Esophagus (tissue), 2 donors: ENCODE results near the gene KIF3B. TPM values are rescaled to one million over a fixed set of nuclear protein-coding genes. Genes with fewer than 3 reads are reported as not detected.
"Not testable (repeated sequence)": the region's sequence is repeated elsewhere in the genome, so short reads cannot be mapped to it uniquely, and the experiment has no call there.

ENCODE experiments used
- H3K27ac ChIP-seq, 2 donors: one replicate each; pipeline ENCODE4 v1.5.1; 2013; ENCODE audit warnings: low read depth in 2 of 2, mild to moderate bottlenecking in 2 of 2, inconsistent platforms in 1 of 2, low read length in 1 of 2, moderate library complexity in 1 of 2
- H3K27me3 ChIP-seq, 2 donors: one replicate each; pipeline ENCODE4 v1.6.1; 2013; ENCODE audit warnings: low read length in 2 of 2, control low read depth in 1 of 2, mild to moderate bottlenecking in 1 of 2; ENCODE audit not compliant: insufficient read depth in 2 of 2, control insufficient read depth in 1 of 2
- H3K36me3 ChIP-seq, 2 donors: one replicate each; pipeline ENCODE4 v1.6.1; 2013; ENCODE audit warnings: low read length in 1 of 2; ENCODE audit not compliant: control insufficient read depth in 2 of 2, insufficient read depth in 2 of 2
- H3K4me1 ChIP-seq, 2 donors: one replicate each; pipeline ENCODE4 v1.6.1; 2013; ENCODE audit warnings: low read length in 1 of 2; ENCODE audit not compliant: control insufficient read depth in 2 of 2, insufficient read depth in 2 of 2
- H3K4me3 ChIP-seq, 2 donors: one replicate each; pipeline ENCODE4 v1.5.1; 2013; ENCODE audit warnings: low read length in 2 of 2, mild to moderate bottlenecking in 2 of 2, low read depth in 1 of 2, moderate library complexity in 1 of 2
- H3K9me3 ChIP-seq, 2 donors: one replicate each; pipeline ENCODE4 v1.6.1; 2013; ENCODE audit warnings: mild to moderate bottlenecking in 2 of 2, low read depth in 1 of 2, low read length in 1 of 2, moderate library complexity in 1 of 2; ENCODE audit not compliant: control insufficient read depth in 2 of 2, insufficient read depth in 1 of 2
- WGBS, 2 donors: extraction: QIAGEN DNeasy Blood & Tissue Kit; methylation state at CpG; one replicate each; pipeline ENCODE4 v1.1.7; 2013; 5-methylcytosine and 5-hydroxymethylcytosine counted together
- polyA plus RNA-seq, 2 donors: library from polyadenylated mRNA; stranded (reverse); fragments of 200-250 nt; gene quantifications; one replicate each; pipeline ENCODE4 v1.2.3, GENCODE V29; 2013
- donor health status: healthy with polysubstance abuse.
- donor health status: Bipolar disorder and iron deficiency.

Gene KIF3B
- polyA plus RNA-seq, 2 donors = 2.6 to 4.5 TPM

DNA sequence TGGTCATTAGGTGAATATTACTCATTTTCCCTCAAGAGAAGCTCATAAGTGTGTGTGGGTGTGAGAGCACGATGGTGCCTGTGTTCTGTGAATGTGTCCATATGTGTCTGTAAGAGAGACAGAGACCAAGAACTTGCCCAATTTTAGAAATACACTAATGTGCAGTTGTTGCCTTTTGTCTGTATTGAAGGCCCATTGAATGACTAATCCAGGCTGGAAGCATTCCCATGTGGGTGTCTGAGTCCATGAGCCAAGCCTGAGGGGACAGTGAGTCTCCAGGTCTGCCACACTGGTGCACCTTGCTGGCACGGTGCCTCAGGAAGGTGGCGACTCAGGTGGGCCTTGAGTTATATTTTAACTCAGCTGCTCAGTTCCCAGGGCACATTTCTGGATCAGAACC is 55.2 kb downstream of the KIF3B start:
- no peaks in the 10 kb centered on the region for H3K4me1 ChIP-seq
- H3K9me3 ChIP-seq = no peaks in the 10 kb centered on the region
- no peaks in the 10 kb centered on the region for H3K27me3 ChIP-seq
- peaks cover 0 to 7% of the 10 kb centered on the region in 2 donors for H3K36me3 ChIP-seq
- no peak overlapping the region for H3K4me3 ChIP-seq
- no peak overlapping the region for H3K27ac ChIP-seq
- 50% methylated on average over 3 of the region's 3 CpGs for WGBS, 2 donors

DNA sequence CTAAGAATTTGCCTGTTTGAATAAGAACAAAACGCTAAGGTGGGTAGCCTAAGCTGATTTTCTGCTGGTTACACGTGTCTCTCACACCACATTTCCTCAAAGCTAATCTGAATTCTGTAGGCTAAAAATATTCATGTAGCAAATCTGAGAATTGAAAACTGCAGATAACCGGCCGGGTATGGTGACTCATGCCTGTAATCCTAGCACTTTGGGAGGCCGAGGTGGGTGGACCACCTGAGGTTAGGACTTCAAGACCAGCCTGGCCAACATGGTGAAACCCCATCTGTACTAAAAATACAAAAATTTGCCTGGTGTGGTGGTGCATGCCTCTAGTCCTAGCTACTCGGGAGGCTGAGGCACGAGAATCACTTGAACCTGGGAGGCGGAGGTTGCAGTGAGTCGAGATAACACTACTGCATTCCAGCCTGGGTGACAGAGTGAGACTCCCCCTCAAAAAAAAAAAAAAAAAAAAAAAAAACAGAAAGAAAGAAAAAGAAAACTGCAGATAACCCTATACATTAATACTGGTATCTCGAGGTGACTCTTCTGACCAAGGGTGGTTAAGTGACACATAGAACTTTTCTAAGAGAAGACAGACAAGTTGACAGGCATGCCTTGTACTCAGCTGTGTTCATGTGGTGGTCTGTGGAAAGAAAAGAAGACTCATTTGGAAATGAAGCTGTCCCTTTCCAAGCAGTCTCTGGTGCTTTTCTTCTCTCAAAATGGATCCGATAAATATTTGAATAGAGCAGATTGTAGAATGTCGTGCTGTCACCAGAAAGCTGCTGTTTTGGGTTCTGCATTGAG is 55.9 kb downstream of the KIF3B start:
- Histone ChIP-seq H3K4me1 (no peaks in the 10 kb centered on the region), H3K27me3 (no peaks in the 10 kb centered on the region), H3K4me3 (no peak overlapping the region), H3K36me3 (peaks cover 0 to 7% of the 10 kb centered on the region in 2 donors), H3K27ac (peak overlapping the region in 1 of 2 donors; percentile 5), H3K9me3 (no peaks in the 10 kb centered on the region)
- WGBS, 2 donors = 69 to 77% methylated on average over 12 of the region's 12 CpGs

DNA sequence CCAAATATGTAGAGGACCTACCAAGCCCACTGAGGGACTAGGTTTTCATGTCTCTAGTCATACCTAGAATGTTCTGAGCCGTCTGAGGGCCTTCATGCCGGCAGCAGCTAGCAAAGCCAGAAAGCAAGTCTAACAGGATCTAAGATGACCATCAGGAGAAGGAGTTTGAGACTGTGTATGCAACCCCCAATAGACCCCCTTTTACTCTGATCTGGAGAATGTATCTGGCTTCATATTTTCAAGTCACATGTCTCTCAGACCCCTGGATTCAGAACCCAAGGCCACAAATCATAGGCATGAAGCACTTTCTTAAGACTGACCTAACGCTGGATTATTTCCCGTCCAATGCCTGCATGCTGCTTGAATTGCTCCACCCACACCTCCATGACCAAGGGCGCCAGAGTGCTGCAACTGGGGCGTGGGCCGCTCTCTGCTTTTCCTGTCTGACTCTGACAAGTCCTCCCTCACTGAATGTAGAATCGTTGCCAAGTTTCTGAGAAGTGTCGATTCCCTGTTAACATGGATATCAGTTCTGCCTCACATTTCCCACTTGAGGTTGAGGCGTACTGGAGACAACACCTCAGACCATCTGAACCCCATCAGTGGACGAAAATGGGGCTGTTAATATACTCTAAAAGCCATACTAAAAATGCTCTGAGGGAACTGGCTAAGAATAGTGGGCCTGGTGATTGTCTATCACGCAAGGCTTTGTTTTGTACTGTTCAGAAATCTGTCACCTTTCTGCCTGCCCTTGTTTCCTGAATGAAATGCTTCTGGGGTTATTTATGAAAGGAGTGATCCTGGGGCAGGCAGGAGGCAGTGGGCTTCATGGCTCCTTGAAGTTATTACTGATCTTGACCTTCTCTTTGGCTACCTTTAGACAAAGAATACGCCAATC is 56.8 kb downstream of the KIF3B start:
- Histone ChIP-seq H3K4me3 (no peak overlapping the region), H3K36me3 (peaks cover 0 to 7% of the 10 kb centered on the region in 2 donors), H3K27ac (peak overlapping the region in 1 of 2 donors; percentile 5), H3K4me1 (no peaks in the 10 kb centered on the region), H3K27me3 (no peaks in the 10 kb centered on the region), H3K9me3 (no peaks in the 10 kb centered on the region)
- 58 to 62% methylated on average over 13 of the region's 13 CpGs for WGBS, 2 donors

DNA sequence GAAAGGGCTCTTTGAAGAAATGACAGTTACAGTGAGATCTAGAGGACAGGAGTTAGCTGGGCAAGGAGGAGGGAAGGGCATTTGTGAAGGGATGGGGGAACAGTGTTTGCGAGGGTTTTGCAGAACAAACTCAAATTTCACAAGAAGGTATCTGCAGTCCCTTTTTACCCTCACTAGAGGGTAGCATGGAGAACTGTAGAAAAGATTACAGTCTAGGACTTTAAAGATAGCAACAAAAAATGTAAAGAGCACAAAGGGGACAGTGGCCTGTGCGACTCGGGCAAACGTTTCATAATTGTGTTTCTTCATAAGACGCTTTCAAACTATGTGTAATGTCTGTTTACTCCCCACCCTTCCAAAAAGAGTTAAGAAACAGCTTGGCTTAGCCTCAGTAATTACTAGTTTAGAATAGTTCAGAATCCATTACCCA is 59.5 kb downstream of the KIF3B start:
- H3K4me1 ChIP-seq = no peaks in the 10 kb centered on the region
- H3K9me3 ChIP-seq = no peaks in the 10 kb centered on the region
- no peaks in the 10 kb centered on the region for H3K27me3 ChIP-seq
- WGBS, 2 donors = 45 to 48% methylated on average over 5 of the region's 5 CpGs
- H3K4me3 ChIP-seq = no peak overlapping the region
- no peak overlapping the region for H3K27ac ChIP-seq
- peaks cover 0 to 3% of the 10 kb centered on the region in 2 donors for H3K36me3 ChIP-seq

DNA sequence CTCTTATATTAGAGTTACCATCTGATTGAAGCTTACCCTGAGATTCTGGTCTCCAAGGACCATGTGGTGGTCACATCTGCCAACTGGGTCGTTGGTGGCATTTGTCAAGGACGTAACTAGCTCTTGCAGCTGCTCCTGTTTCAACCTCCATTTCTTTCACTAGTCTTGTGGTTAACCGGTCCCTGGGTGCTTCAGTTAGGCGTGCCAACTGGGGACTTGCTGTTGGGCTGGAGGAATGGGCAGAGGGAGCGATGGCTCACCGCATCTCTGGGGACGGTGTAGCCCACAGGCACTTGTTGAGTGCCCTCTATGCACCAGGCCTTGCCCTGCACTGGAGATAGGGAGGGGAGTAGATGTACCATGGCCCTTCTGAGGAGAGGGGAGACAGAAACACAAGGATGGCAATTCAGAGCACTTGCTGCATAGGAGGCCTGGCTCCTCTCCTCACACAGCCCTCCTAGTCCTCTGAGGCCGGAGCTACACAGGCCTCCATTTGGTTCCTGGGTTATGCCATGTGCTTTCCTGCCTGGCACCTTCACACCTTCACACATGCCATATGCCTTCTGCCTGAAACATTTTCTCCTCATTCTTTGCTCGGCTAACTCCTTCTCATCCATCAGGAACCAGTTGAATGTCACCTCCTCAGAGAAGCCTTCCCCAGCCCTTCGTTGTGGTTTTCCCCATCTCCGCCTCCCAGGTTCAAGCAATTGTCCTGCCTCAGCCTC is 60.6 kb downstream of the KIF3B start:
- Histone ChIP-seq H3K36me3 (no peaks in the 10 kb centered on the region), H3K27ac (no peak overlapping the region), H3K9me3 (no peaks in the 10 kb centered on the region), H3K4me3 (no peak overlapping the region), H3K4me1 (no peaks in the 10 kb centered on the region), H3K27me3 (no peaks in the 10 kb centered on the region)
- WGBS, 2 donors = 84 to 91% methylated on average over 11 of the region's 11 CpGs

DNA sequence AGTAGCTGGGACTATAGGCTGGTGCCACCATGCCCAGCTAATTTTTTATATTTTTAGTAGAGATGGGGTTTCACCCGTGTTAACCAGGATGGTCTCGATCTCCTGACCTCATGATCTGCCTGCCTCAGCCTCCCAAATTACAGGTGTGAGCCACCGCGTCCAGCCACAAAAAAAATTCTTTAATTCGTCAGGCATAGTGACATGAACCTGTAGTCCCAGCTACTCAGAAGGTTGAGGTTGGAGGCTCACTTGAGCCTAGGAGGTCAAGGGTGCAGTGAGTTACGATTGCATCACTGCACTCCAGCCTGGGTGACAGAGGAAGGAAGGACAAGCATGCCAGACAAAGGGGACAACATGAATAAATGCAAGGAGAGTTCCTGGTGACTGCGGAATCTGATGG is 61.2 kb downstream of the KIF3B start:
- H3K9me3 ChIP-seq = no peaks in the 10 kb centered on the region
- WGBS, 2 donors = 87 to 94% methylated on average over 7 of the region's 7 CpGs
- H3K36me3 ChIP-seq = no peaks in the 10 kb centered on the region
- H3K4me3 ChIP-seq = no peak overlapping the region
- no peak overlapping the region for H3K27ac ChIP-seq
- H3K27me3 ChIP-seq = no peaks in the 10 kb centered on the region
- H3K4me1 ChIP-seq = no peaks in the 10 kb centered on the region

DNA sequence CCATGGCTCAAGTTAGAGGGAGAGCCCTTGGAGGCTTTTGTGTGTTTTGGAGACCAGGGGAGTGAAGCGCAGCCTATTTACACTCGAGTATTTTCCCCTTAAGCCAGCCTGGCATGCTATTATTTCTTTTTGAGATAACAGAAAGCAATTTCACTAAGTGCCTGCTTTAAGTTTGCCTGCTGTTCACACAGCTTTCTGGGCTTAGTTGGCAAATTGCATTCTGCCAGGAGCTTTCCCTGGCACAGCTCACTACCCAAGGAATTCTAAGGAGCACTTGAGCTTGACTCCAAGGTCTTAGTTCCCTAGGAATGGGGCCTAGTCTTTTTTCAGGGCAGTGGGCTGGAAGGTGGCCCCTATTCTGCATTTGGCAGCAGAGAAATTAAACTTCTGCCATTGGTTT is 61.7 kb downstream of the KIF3B start:
- Histone ChIP-seq H3K4me1 (no peaks in the 10 kb centered on the region), H3K27ac (no peak overlapping the region)
- 78 to 79% methylated on average over 2 of the region's 2 CpGs for WGBS, 2 donors

DNA sequence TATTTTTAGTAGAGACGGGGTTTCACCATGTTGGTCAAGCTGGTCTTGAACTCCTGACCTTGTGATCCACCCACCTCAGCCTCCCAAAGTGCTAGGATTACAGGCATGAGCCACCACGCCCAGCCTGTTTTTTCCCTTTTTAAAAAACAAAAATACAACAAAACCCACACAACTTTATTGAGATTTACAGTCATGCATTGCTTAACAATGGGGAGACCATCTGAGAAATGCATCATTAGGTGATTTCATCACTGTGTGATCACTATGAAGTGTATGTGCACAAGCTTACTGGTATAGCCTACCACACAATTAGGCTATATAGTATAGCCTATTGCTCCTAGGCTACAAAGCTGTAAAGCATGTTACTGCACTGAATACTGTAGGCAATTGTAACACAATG is 63.6 kb downstream of the KIF3B start:
- not testable (repeated sequence) for H3K4me3 ChIP-seq, H3K4me1 ChIP-seq
- 85 to 92% methylated on average over 2 of the region's 2 CpGs for WGBS, 2 donors

More for the DNA sequence above, 61.7 kb downstream of the KIF3B start:
- Histone ChIP-seq H3K36me3 (no peaks in the 10 kb centered on the region), H3K27me3 (no peaks in the 10 kb centered on the region), H3K4me3 (no peak overlapping the region), H3K9me3 (no peaks in the 10 kb centered on the region)

DNA sequence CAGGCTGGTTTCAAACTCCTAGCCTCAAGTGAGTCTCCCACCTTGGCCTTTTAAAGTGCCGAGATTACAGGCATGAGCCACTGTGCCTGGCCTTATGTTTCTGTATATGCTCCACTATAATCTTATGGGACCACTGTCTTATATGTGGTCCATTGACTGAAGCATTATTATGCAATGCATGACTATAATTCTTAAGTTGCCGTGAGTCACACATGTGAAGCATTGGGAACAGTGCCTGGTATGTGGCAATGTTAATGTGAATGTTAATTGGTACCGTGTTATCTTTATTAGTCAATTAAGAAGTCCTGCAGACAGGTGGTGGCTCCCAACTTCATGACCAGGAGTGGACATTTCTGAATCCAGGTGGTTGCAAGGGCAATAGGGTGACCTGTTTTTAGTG is 66.0 kb downstream of the KIF3B start:
- H3K4me1 ChIP-seq = no peaks in the 10 kb centered on the region
- no peaks in the 10 kb centered on the region for H3K9me3 ChIP-seq
- H3K36me3 ChIP-seq = no peaks in the 10 kb centered on the region
- H3K27ac ChIP-seq = no peak overlapping the region
- no peak overlapping the region for H3K4me3 ChIP-seq
- H3K27me3 ChIP-seq = no peaks in the 10 kb centered on the region
- WGBS, 2 donors = 62 to 76% methylated on average over 3 of the region's 3 CpGs

More for the DNA sequence above, 63.6 kb downstream of the KIF3B start:
- not testable (repeated sequence) for H3K9me3 ChIP-seq, H3K36me3 ChIP-seq, H3K27ac ChIP-seq, H3K27me3 ChIP-seq
